ENCODE measurements around the gene CFAP65. TPM values are rescaled to one million over a fixed set of nuclear protein-coding genes. Genes with fewer than 3 reads are reported as not detected.

CFAP65 gene
- total RNA-seq, 3 donors from 2014 or later, result not detected

GRCh38 chr2:219030177-219030940 lies 11.0 kb downstream of the CFAP65 start:
- ATAC-seq (peak in 1 of 2 donors; percentile 8), DNase-seq (no peak)
- Mint-ChIP-seq H3K27me3 (ENCODE audit: low read depth) (peaks cover 46% of the 10 kb centered on the region), H3K36me3 (ENCODE audit: insufficient read depth) (no peaks in the 10 kb centered on the region), H3K9me3 (no peaks in the 10 kb centered on the region), H3K4me1 (ENCODE audit: low read depth) (no peaks in the 10 kb centered on the region), H3K4me3 (no peak overlapping the region)

- Mint-ChIP-seq H3K36me3 (ENCODE audit: insufficient read depth) (no peaks in the 10 kb centered on the region), H3K4me1 (ENCODE audit: low read depth) (no peaks in the 10 kb centered on the region), H3K9me3 (no peaks in the 10 kb centered on the region), H3K27me3 (ENCODE audit: low read depth) (peaks cover 41% of the 10 kb centered on the region), H3K4me3 (no peak overlapping the region)
- peak; percentile 72 for DNase-seq
- ATAC-seq, result peak; percentile 89
Observed at GRCh38 chr2:219029829-219030165, 11.5 kb downstream of the CFAP65 start.

- H3K27me3 Mint-ChIP-seq (ENCODE audit: low read depth), result peaks cover 36% of the 10 kb centered on the region
- H3K4me3 Mint-ChIP-seq, result no peak overlapping the region
- no peaks in the 10 kb centered on the region for H3K36me3 Mint-ChIP-seq (ENCODE audit: insufficient read depth)
- H3K4me1 Mint-ChIP-seq (ENCODE audit: low read depth), result no peaks in the 10 kb centered on the region
- ATAC-seq, result peak in 1 of 2 donors; percentile 27
- H3K9me3 Mint-ChIP-seq, result no peaks in the 10 kb centered on the region
- DNase-seq, result no peak
Observed at GRCh38 chr2:219028996-219029828, 12.1 kb downstream of the CFAP65 start.

GRCh38 chr2:219028141-219028540 lies 13.2 kb downstream of the CFAP65 start:
- Mint-ChIP-seq H3K4me3 (no peak overlapping the region), H3K9me3 (no peaks in the 10 kb centered on the region), H3K27me3 (ENCODE audit: low read depth) (peaks cover 29% of the 10 kb centered on the region), H3K4me1 (ENCODE audit: low read depth) (no peaks in the 10 kb centered on the region), H3K36me3 (ENCODE audit: insufficient read depth) (no peaks in the 10 kb centered on the region)
- no peak for DNase-seq
- ATAC-seq, result no peak

- H3K36me3 Mint-ChIP-seq (ENCODE audit: insufficient read depth), result no peaks in the 10 kb centered on the region
- ATAC-seq, result no peak
- H3K4me3 Mint-ChIP-seq, result no peak overlapping the region
- H3K27me3 Mint-ChIP-seq (ENCODE audit: low read depth), result peaks cover 30% of the 10 kb centered on the region
- DNase-seq, result no peak
- H3K4me1 Mint-ChIP-seq (ENCODE audit: low read depth), result no peaks in the 10 kb centered on the region
- H3K9me3 Mint-ChIP-seq, result no peaks in the 10 kb centered on the region
Observed at GRCh38 chr2:219027511-219028055, 13.7 kb downstream of the CFAP65 start.

- Mint-ChIP-seq H3K4me3 (no peak overlapping the region), H3K9me3 (no peaks in the 10 kb centered on the region), H3K36me3 (ENCODE audit: insufficient read depth) (no peaks in the 10 kb centered on the region), H3K27me3 (ENCODE audit: low read depth) (peaks cover 24% of the 10 kb centered on the region), H3K4me1 (ENCODE audit: low read depth) (no peaks in the 10 kb centered on the region)
- DNase-seq, result no peak
- ATAC-seq, result no peak
Observed at GRCh38 chr2:219026946-219027345, 14.4 kb downstream of the CFAP65 start.

- H3K4me1 Mint-ChIP-seq (ENCODE audit: low read depth), result no peaks in the 10 kb centered on the region
- no peak overlapping the region for H3K4me3 Mint-ChIP-seq
- peaks cover 17% of the 10 kb centered on the region for H3K27me3 Mint-ChIP-seq (ENCODE audit: low read depth)
- no peaks in the 10 kb centered on the region for H3K9me3 Mint-ChIP-seq
- H3K36me3 Mint-ChIP-seq (ENCODE audit: insufficient read depth), result no peaks in the 10 kb centered on the region
- no peak for ATAC-seq
- DNase-seq, result no peak
Observed at GRCh38 chr2:219025637-219026585, 15.4 kb downstream of the CFAP65 start.

- Mint-ChIP-seq H3K4me3 (no peak overlapping the region), H3K36me3 (ENCODE audit: insufficient read depth) (no peaks in the 10 kb centered on the region), H3K27me3 (ENCODE audit: low read depth) (peaks cover 12% of the 10 kb centered on the region), H3K9me3 (no peaks in the 10 kb centered on the region), H3K4me1 (ENCODE audit: low read depth) (no peaks in the 10 kb centered on the region)
- no peak for ATAC-seq
- no peak for DNase-seq
Observed at GRCh38 chr2:219024059-219024458, 17.3 kb downstream of the CFAP65 start.

- Mint-ChIP-seq H3K4me3 (no peak overlapping the region), H3K9me3 (no peaks in the 10 kb centered on the region), H3K36me3 (ENCODE audit: insufficient read depth) (no peaks in the 10 kb centered on the region), H3K4me1 (ENCODE audit: low read depth) (no peaks in the 10 kb centered on the region), H3K27me3 (ENCODE audit: low read depth) (peaks cover 14% of the 10 kb centered on the region)
- no peak for DNase-seq
- ATAC-seq, result no peak
Observed at GRCh38 chr2:219023045-219023605, 18.2 kb downstream of the CFAP65 start.

- H3K9me3 Mint-ChIP-seq, result no peaks in the 10 kb centered on the region
Observed at GRCh38 chr2:219022616-219023015, 18.7 kb downstream of the CFAP65 start.

GRCh38 chr2:219022041-219022440 lies 19.3 kb downstream of the CFAP65 start:
- Mint-ChIP-seq H3K36me3 (ENCODE audit: insufficient read depth) (no peaks in the 10 kb centered on the region), H3K9me3 (no peaks in the 10 kb centered on the region), H3K4me1 (ENCODE audit: low read depth) (no peaks in the 10 kb centered on the region), H3K4me3 (no peak overlapping the region), H3K27me3 (ENCODE audit: low read depth) (peaks cover 9% of the 10 kb centered on the region)
- DNase-seq (no peak), ATAC-seq (no peak)

More at GRCh38 chr2:219022616-219023015, 18.7 kb downstream of the CFAP65 start:
- H3K4me1 Mint-ChIP-seq (ENCODE audit: low read depth), result no peaks in the 10 kb centered on the region
- DNase-seq (no peak), ATAC-seq (no peak)
- no peaks in the 10 kb centered on the region for H3K36me3 Mint-ChIP-seq (ENCODE audit: insufficient read depth)
- no peak overlapping the region for H3K4me3 Mint-ChIP-seq
- peaks cover 9% of the 10 kb centered on the region for H3K27me3 Mint-ChIP-seq (ENCODE audit: low read depth)

GRCh38 chr2:219021591-219021990 lies 19.7 kb downstream of the CFAP65 start:
- Mint-ChIP-seq H3K9me3 (no peaks in the 10 kb centered on the region), H3K27me3 (ENCODE audit: low read depth) (peaks cover 10% of the 10 kb centered on the region), H3K4me3 (no peak overlapping the region), H3K4me1 (ENCODE audit: low read depth) (no peaks in the 10 kb centered on the region), H3K36me3 (ENCODE audit: insufficient read depth) (no peaks in the 10 kb centered on the region)
- ATAC-seq (no peak), DNase-seq (no peak)

GRCh38 chr2:219020604-219021365 lies 20.5 kb downstream of the CFAP65 start:
- no peak overlapping the region for H3K4me3 Mint-ChIP-seq
- no peaks in the 10 kb centered on the region for H3K4me1 Mint-ChIP-seq (ENCODE audit: low read depth)
- H3K27me3 Mint-ChIP-seq (ENCODE audit: low read depth), result peaks cover 12% of the 10 kb centered on the region
- DNase-seq (no peak), ATAC-seq (no peak)
- no peaks in the 10 kb centered on the region for H3K9me3 Mint-ChIP-seq
- no peaks in the 10 kb centered on the region for H3K36me3 Mint-ChIP-seq (ENCODE audit: insufficient read depth)
